ENCODE results near the gene ZNF385A. TPM values are rescaled to one million over a fixed set of nuclear protein-coding genes. Genes with fewer than 3 reads are reported as not detected.

Gene ZNF385A
- total RNA-seq, 1 donor from 2014 or later, result 1.2 TPM

- DNase-seq (ENCODE audit: low spot score in 2 of 2), result no peak
- no peak for FAIRE-seq
Observed at GRCh38 chr12:54416687-54417603, 32.4 kb upstream of the ZNF385A start.

GRCh38 chr12:54415221-54415929 is 30.8 kb upstream of the ZNF385A start:
- no peak for DNase-seq (ENCODE audit: low spot score in 2 of 2)
- FAIRE-seq, result no peak

GRCh38 chr12:54413284-54414190 is 29.0 kb upstream of the ZNF385A start:
- FAIRE-seq (no peak), DNase-seq (ENCODE audit: low spot score in 2 of 2) (no peak)

GRCh38 chr12:54412786-54413185 is 28.3 kb upstream of the ZNF385A start:
- FAIRE-seq, result no peak

GRCh38 chr12:54412348-54412747 is 27.8 kb upstream of the ZNF385A start:
- DNase-seq (ENCODE audit: low spot score in 2 of 2) (no peak), FAIRE-seq (no peak)

More at GRCh38 chr12:54412786-54413185, 28.3 kb upstream of the ZNF385A start:
- DNase-seq (ENCODE audit: low spot score in 2 of 2), result no peak

- FAIRE-seq, result no peak
- DNase-seq (ENCODE audit: low spot score in 2 of 2), result no peak
Observed at GRCh38 chr12:54411391-54412241, 27.1 kb upstream of the ZNF385A start.

GRCh38 chr12:54409267-54409666 is 24.7 kb upstream of the ZNF385A start:
- DNase-seq (ENCODE audit: low spot score in 2 of 2) (no peak), FAIRE-seq (no peak)

- FAIRE-seq (no peak), DNase-seq (ENCODE audit: low spot score in 2 of 2) (no peak)
Observed at GRCh38 chr12:54407183-54407905, 22.8 kb upstream of the ZNF385A start.

- no peak for DNase-seq (ENCODE audit: low spot score in 2 of 2)
- no peak for FAIRE-seq
Observed at GRCh38 chr12:54405573-54405972, 21.0 kb upstream of the ZNF385A start.

- FAIRE-seq, result no peak
- DNase-seq (ENCODE audit: low spot score in 2 of 2), result no peak
Observed at GRCh38 chr12:54405106-54405505, 20.6 kb upstream of the ZNF385A start.

GRCh38 chr12:54404061-54405004 is 19.8 kb upstream of the ZNF385A start:
- FAIRE-seq, result no peak

GRCh38 chr12:54401119-54401518 is 16.6 kb upstream of the ZNF385A start:
- no peak for DNase-seq (ENCODE audit: low spot score in 2 of 2)
- FAIRE-seq, result no peak

More at GRCh38 chr12:54404061-54405004, 19.8 kb upstream of the ZNF385A start:
- no peak for DNase-seq (ENCODE audit: low spot score in 2 of 2)

GRCh38 chr12:54398995-54399793 is 14.7 kb upstream of the ZNF385A start:
- DNase-seq (ENCODE audit: low spot score in 2 of 2), result peak; percentile 70 to 87
- no peak for FAIRE-seq

GRCh38 chr12:54398218-54398617 is 13.7 kb upstream of the ZNF385A start:
- FAIRE-seq (no peak), DNase-seq (ENCODE audit: low spot score in 2 of 2) (no peak)

- FAIRE-seq (no peak), DNase-seq (ENCODE audit: low spot score in 2 of 2) (no peak)
Observed at GRCh38 chr12:54397157-54397556, 12.6 kb upstream of the ZNF385A start.

- DNase-seq (ENCODE audit: low spot score in 2 of 2), result no peak
- no peak for FAIRE-seq
Observed at GRCh38 chr12:54395545-54395944, 11.0 kb upstream of the ZNF385A start.

- DNase-seq (ENCODE audit: low spot score in 2 of 2), result no peak
- no peak for FAIRE-seq
Observed at GRCh38 chr12:54394986-54395385, 10.5 kb upstream of the ZNF385A start.
